CD14-positive monocyte (primary cell): ENCODE measurements around the gene VIPR1. TPM values are rescaled to one million over a fixed set of nuclear protein-coding genes. Genes with fewer than 3 reads are reported as not detected.

Source experiments
- DNase-seq, 3 donors: peaks; one replicate each; pipeline ENCODE4 v3.0.0-alpha.2; 2011 to 2022
- H2AFZ ChIP-seq: 2 replicates; pipeline ENCODE4 v1.6.0; 2012; ENCODE audit warnings: mild to moderate bottlenecking, low read depth, low read length, inconsistent platforms; ENCODE audit not compliant: insufficient read depth, poor library complexity, severe bottlenecking
- H3K27ac ChIP-seq, 2 donors: 1 replicate in 1 of 2; 2 replicates in 1 of 2; pipeline ENCODE4 v1.5.1; 2012 to 2013; ENCODE audit warnings: low read length in 2 of 2, control low read depth in 1 of 2, inconsistent platforms in 1 of 2, low read depth in 1 of 2, mild to moderate bottlenecking in 1 of 2
- H3K27me3 ChIP-seq, 2 donors: one replicate each; pipeline versions ENCODE4 v1.6.0 to v1.6.1; 2011 to 2013; ENCODE audit warnings: low read length in 2 of 2; ENCODE audit not compliant: control insufficient read depth in 2 of 2, insufficient read depth in 2 of 2
- H3K36me3 ChIP-seq, 2 donors: replicated peaks in 1 of 2; 1 replicate in 1 of 2; 2 replicates in 1 of 2; pipeline versions ENCODE4 v1.5.1 to v1.6.1; 2012 to 2013; ENCODE audit warnings: low read length in 2 of 2, control low read depth in 1 of 2, inconsistent platforms in 1 of 2, mild to moderate bottlenecking in 1 of 2; ENCODE audit not compliant: insufficient read depth in 2 of 2, control insufficient read depth in 1 of 2
- H3K4me1 ChIP-seq, 2 donors: 1 replicate in 1 of 2; 2 replicates in 1 of 2; pipeline versions ENCODE4 v1.5.1 to v1.6.1; 2012 to 2013; ENCODE audit warnings: low read length in 2 of 2, control low read depth in 1 of 2, inconsistent platforms in 1 of 2, mild to moderate bottlenecking in 1 of 2, moderate library complexity in 1 of 2; ENCODE audit not compliant: insufficient read depth in 2 of 2, control insufficient read depth in 1 of 2
- H3K4me2 ChIP-seq: replicated peaks from 2 replicates; pipeline ENCODE3; 2012; ENCODE audit warnings: low read length, moderate library complexity, mild to moderate bottlenecking; ENCODE audit not compliant: poor library complexity, severe bottlenecking; ENCODE audit errors: extremely low read depth
- H3K4me3 ChIP-seq, 3 experiments: fragments of 200-600 bp in 1 of 3; sonication (generic) in 1 of 3; replicated peaks in 1 of 3; 1 replicate in 2 of 3; 2 replicates in 1 of 3; pipeline ENCODE4 v1.5.1; 2011 to 2013; ENCODE audit warnings: low read length in 3 of 3, mild to moderate bottlenecking in 3 of 3, control low read depth in 2 of 3, low read depth in 2 of 3, inconsistent platforms in 1 of 3, moderate library complexity in 1 of 3
- H3K79me2 ChIP-seq: 2 replicates; pipeline ENCODE4 v1.6.0; 2012; ENCODE audit warnings: mild to moderate bottlenecking, control low read depth, inconsistent platforms, low read length, moderate library complexity; ENCODE audit not compliant: insufficient read depth
- H3K9ac ChIP-seq: 2 replicates; pipeline ENCODE4 v1.6.0; 2017; ENCODE audit warnings: low read length, mild to moderate bottlenecking; ENCODE audit not compliant: insufficient read depth, poor library complexity, severe bottlenecking
- H3K9me3 ChIP-seq, 2 donors: replicated peaks in 1 of 2; 1 replicate in 1 of 2; 2 replicates in 1 of 2; pipeline versions ENCODE4 v1.5.1 to v1.6.1; 2012 to 2013; ENCODE audit warnings: low read length in 2 of 2, control low read depth in 1 of 2; ENCODE audit not compliant: control insufficient read depth in 1 of 2, insufficient read depth in 1 of 2
- H4K20me1 ChIP-seq: 2 replicates; pipeline ENCODE4 v1.6.0; 2012; ENCODE audit warnings: mild to moderate bottlenecking, low read length, control low read depth, moderate library complexity; ENCODE audit not compliant: insufficient read depth
- H3K27ac Mint-ChIP-seq, 7 donors: one replicate each; pipeline ENCODE4 v1.8.0; 2020; ENCODE audit warnings: mild to moderate bottlenecking in 7 of 7, mixed read lengths in 7 of 7, moderate library complexity in 6 of 7, inconsistent platforms in 2 of 7
- H3K27me3 Mint-ChIP-seq, 3 donors: one replicate each; pipeline ENCODE4 v1.8.0; 2021 to 2022; ENCODE audit warnings: low read depth in 3 of 3, mild to moderate bottlenecking in 3 of 3, mixed read lengths in 3 of 3, moderate library complexity in 3 of 3, inconsistent platforms in 1 of 3
- H3K36me3 Mint-ChIP-seq, 2 donors: one replicate each; pipeline ENCODE4 v1.8.0; 2020; ENCODE audit warnings: mixed read lengths in 2 of 2, inconsistent platforms in 1 of 2, mild to moderate bottlenecking in 1 of 2
- H3K4me1 Mint-ChIP-seq: one replicate; pipeline ENCODE4 v1.8.0; 2020; ENCODE audit warnings: mild to moderate bottlenecking, mixed read lengths
- H3K4me3 Mint-ChIP-seq, 2 donors: one replicate each; pipeline ENCODE4 v1.8.0; 2020; ENCODE audit warnings: mild to moderate bottlenecking in 2 of 2, mixed read lengths in 2 of 2, moderate library complexity in 1 of 2
- H3K9me3 Mint-ChIP-seq, 7 donors: one replicate each; pipeline ENCODE4 v1.8.0; 2020 to 2022; ENCODE audit warnings: mixed read lengths in 7 of 7, mild to moderate bottlenecking in 6 of 7, moderate library complexity in 6 of 7, inconsistent platforms in 2 of 7
- CTCF ChIP-seq: fragments of 200-600 bp; IDR thresholded peaks from one replicate; pipeline ENCODE4 v1.8.0; 2022; ENCODE audit warnings: antibody characterized with exemption, mild to moderate bottlenecking
- WGBS: methylation state at CpG from one replicate; pipeline ENCODE4 v1.1.5; 2013; ENCODE audit warnings: missing lambda C conversion rate; ENCODE audit not compliant: insufficient coverage; 5-methylcytosine and 5-hydroxymethylcytosine counted together
- intact Hi-C, 2 donors: fragments of 100-400 bp; cut with micrococcal nuclease; formaldehyde crosslinking; loops; one replicate each; pipeline versions ENCODE4 v1.15.0 to v1.15.1; 2023
- polyA plus RNA-seq, 3 donors: library from polyadenylated mRNA; depleted of rRNA in 1 of 3; unstranded in 2 of 3; stranded (reverse) in 1 of 3; fragments of 300-500 nt in 2 of 3; fragments of >200 nt in 1 of 3; fragmentation: Illumina TruSeq in 2 of 3; gene quantifications; 1 replicate in 2 of 3; 2 replicates in 1 of 3; pipeline ENCODE4 v1.2.3, GENCODE V29; 2012 to 2021

Gene VIPR1
- polyA plus RNA-seq, 3 donors: 15.5 to 80.9 (median 16.0) TPM

GRCh38 chr3:42503957-42504333 lies 1.5 kb downstream of the VIPR1 start:
- Mint-ChIP-seq H3K27ac (peak overlapping the region in 4 of 7 donors; percentile 11 to 70 (median 50)), H3K36me3 (peaks cover 19 to 25% of the 10 kb centered on the region in 2 donors), H3K27me3 (peaks cover 27 to 36% (median 28%) of the 10 kb centered on the region in 3 donors), H3K4me1 (peaks cover 66% of the 10 kb centered on the region), H3K9me3 (peaks cover 0 to 4% (median 3%) of the 10 kb centered on the region in 7 donors), H3K4me3 (peak overlapping the region in 1 of 2 donors; percentile 71)
- H2AFZ ChIP-seq: no peak overlapping the region
- H3K9me3 ChIP-seq: no peaks in the 10 kb centered on the region
- no peaks in the 10 kb centered on the region for H3K36me3 ChIP-seq
- TF ChIP-seq CTCF: no peak
- peak overlapping the region in 1 of 3 experiments; percentile 89 for H3K4me3 ChIP-seq
- intact Hi-C loops: loop anchor here (5.0 kb wide), 2 partner anchors 33 to 43 kb away; no protein-coding TSS in a partner anchor
- no peak overlapping the region for H3K27ac ChIP-seq
- peaks cover 12 to 26% of the 10 kb centered on the region in 2 donors for H3K27me3 ChIP-seq
- H3K9ac ChIP-seq: no peak overlapping the region
- no peak for DNase-seq
- H3K4me2 ChIP-seq: peak overlapping the region; percentile 88
- 96% methylated on average over 4 of the region's 4 CpGs for whole genome bisulfite sequencing
- peaks cover 42% of the 10 kb centered on the region for H4K20me1 ChIP-seq
- peaks cover 63 to 74% of the 10 kb centered on the region in 2 donors for H3K4me1 ChIP-seq
- H3K79me2 ChIP-seq: peaks cover 22% of the 10 kb centered on the region

GRCh38 chr3:42504334-42505127 lies 2.1 kb downstream of the VIPR1 start:
- no peaks in the 10 kb centered on the region for H3K9me3 ChIP-seq
- H3K4me3 ChIP-seq: peak overlapping the region in 1 of 3 experiments; percentile 89
- peaks cover 63 to 74% of the 10 kb centered on the region in 2 donors for H3K4me1 ChIP-seq
- H3K9me3 Mint-ChIP-seq: peaks cover 0 to 4% (median 3%) of the 10 kb centered on the region in 7 donors
- intact Hi-C loops: loop anchor here (5.0 kb wide), 2 partner anchors 33 to 43 kb away; no protein-coding TSS in a partner anchor
- peak overlapping the region in 1 of 2 donors; percentile 18 for H3K27ac ChIP-seq
- H3K4me1 Mint-ChIP-seq: peaks cover 66% of the 10 kb centered on the region
- no peak overlapping the region for H2AFZ ChIP-seq
- H3K4me3 Mint-ChIP-seq: peak overlapping the region in 1 of 2 donors; percentile 71
- H3K79me2 ChIP-seq: peaks cover 22% of the 10 kb centered on the region
- H3K27me3 ChIP-seq: peaks cover 12 to 21% of the 10 kb centered on the region in 2 donors
- H3K9ac ChIP-seq: no peak overlapping the region
- peaks cover 23 to 31% of the 10 kb centered on the region in 2 donors for H3K36me3 Mint-ChIP-seq
- H3K4me2 ChIP-seq: peak overlapping the region; percentile 88
- DNase-seq: no peak
- no peak for TF ChIP-seq CTCF
- peaks cover 22 to 31% (median 23%) of the 10 kb centered on the region in 3 donors for H3K27me3 Mint-ChIP-seq
- 51% methylated on average over 3 of the region's 10 CpGs for WGBS
- H3K27ac Mint-ChIP-seq: peak overlapping the region in 4 of 7 donors; percentile 8 to 70 (median 58)
- peaks cover 0 to 6% of the 10 kb centered on the region in 2 donors for H3K36me3 ChIP-seq
- H4K20me1 ChIP-seq: peaks cover 48% of the 10 kb centered on the region
